ES-I3 (cell line): Measurements from ENCODE around the gene WDFY3.

Experiments used
- H3K36me3 ChIP-seq: 2 replicates; pipeline ENCODE4 v1.6.1; 2013; ENCODE audit warnings: mild to moderate bottlenecking, low read length, control low read depth, moderate library complexity; ENCODE audit not compliant: insufficient read depth
- H3K4me1 ChIP-seq: 2 replicates; pipeline ENCODE4 v1.6.1; 2013; ENCODE audit warnings: mild to moderate bottlenecking, control low read depth, low read length; ENCODE audit not compliant: insufficient read depth
- H3K9ac ChIP-seq: 2 replicates; pipeline ENCODE4 v1.6.1; 2013; ENCODE audit warnings: low read depth, mild to moderate bottlenecking, low read length, moderate library complexity
- H3K9me3 ChIP-seq: 2 replicates; pipeline ENCODE4 v1.6.1; 2013; ENCODE audit warnings: mild to moderate bottlenecking, low read length, moderate library complexity; ENCODE audit not compliant: control insufficient read depth, insufficient read depth

Gene WDFY3

GRCh38 chr4:84931961-84932360 lies 34.5 kb downstream of the WDFY3 start:
- H3K4me1 ChIP-seq: no peaks in the 10 kb centered on the region
- no peak overlapping the region for H3K9ac ChIP-seq
- no peaks in the 10 kb centered on the region; the same call in 1 of the 2 replicates for H3K9me3 ChIP-seq
- peaks cover 3% of the 10 kb centered on the region; the same call in 1 of the 2 replicates for H3K36me3 ChIP-seq

- H3K36me3 ChIP-seq: peaks cover 3% of the 10 kb centered on the region; the same call in 1 of the 2 replicates
- H3K9ac ChIP-seq: no peak overlapping the region
- H3K9me3 ChIP-seq: no peaks in the 10 kb centered on the region; the same call in 1 of the 2 replicates
- H3K4me1 ChIP-seq: no peaks in the 10 kb centered on the region
Measured at GRCh38 chr4:84931274-84931673, 35.2 kb downstream of the WDFY3 start.

DNA sequence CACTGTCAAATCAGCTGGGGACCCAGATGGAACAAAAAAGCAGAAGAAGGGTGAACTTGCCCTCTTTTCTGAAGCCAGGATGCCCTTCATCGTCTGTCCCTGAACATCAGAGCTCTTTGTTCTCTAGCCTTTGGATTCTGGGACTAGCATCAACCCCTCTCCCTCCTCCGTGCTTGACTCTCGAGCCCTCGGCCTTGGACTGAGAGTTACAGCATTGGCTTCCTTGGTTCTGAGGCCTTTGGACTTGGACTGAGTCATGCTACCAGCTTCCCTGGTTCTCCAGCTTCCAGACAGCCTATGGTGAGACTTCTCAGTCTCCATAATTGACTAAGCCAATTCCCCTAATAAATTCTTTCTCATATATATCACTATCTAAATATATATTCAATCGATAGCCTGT lies 38.4 kb downstream of the WDFY3 start:
- Histone ChIP-seq H3K9ac (no peak overlapping the region), H3K9me3 (no peaks in the 10 kb centered on the region; the same call in 1 of the 2 replicates), H3K4me1 (peaks cover under 1% of the 10 kb centered on the region; the same call in 1 of the 2 replicates), H3K36me3 (peaks cover 3% of the 10 kb centered on the region; the same call in 1 of the 2 replicates)

GRCh38 chr4:84927428-84927827 lies 39.1 kb downstream of the WDFY3 start:
- H3K4me1 ChIP-seq: peaks cover 4% of the 10 kb centered on the region; the same call in 1 of the 2 replicates
- no peaks in the 10 kb centered on the region; the same call in 1 of the 2 replicates for H3K9me3 ChIP-seq
- H3K9ac ChIP-seq: no peak overlapping the region
- H3K36me3 ChIP-seq: peaks cover 3% of the 10 kb centered on the region; the same call in 1 of the 2 replicates

GRCh38 chr4:84925558-84925957 lies 40.9 kb downstream of the WDFY3 start:
- H3K4me1 ChIP-seq: peaks cover 4% of the 10 kb centered on the region; the same call in 1 of the 2 replicates
- H3K9me3 ChIP-seq: no peaks in the 10 kb centered on the region; the same call in 1 of the 2 replicates
- H3K36me3 ChIP-seq: peaks cover 3% of the 10 kb centered on the region; the same call in 1 of the 2 replicates
- no peak overlapping the region for H3K9ac ChIP-seq

GRCh38 chr4:84924434-84924833 lies 42.1 kb downstream of the WDFY3 start:
- H3K9me3 ChIP-seq: no peaks in the 10 kb centered on the region; the same call in 1 of the 2 replicates
- H3K36me3 ChIP-seq: peaks cover 3% of the 10 kb centered on the region; the same call in 1 of the 2 replicates
- H3K9ac ChIP-seq: no peak overlapping the region
- H3K4me1 ChIP-seq: peaks cover 4% of the 10 kb centered on the region; the same call in 1 of the 2 replicates

DNA sequence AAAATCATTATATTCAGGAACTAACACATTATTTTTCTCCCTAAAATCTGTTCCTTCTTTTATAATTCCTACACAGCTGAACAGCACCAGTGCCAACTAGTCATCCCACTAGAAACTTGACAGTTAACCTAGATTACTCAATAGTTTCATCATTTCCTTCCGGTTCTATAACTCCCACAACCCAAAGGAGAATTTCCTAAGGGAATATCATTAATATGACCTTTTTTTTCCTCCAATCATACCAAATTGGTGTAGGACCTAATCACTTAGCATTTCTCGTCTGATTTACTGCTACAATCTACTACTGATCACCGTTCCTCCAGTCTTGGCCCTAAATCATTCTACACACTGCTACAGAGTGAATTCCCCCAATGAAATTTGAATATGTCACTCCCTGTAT lies 45.9 kb downstream of the WDFY3 start:
- peaks cover 21% of the 10 kb centered on the region for H3K4me1 ChIP-seq
- H3K36me3 ChIP-seq: no peaks in the 10 kb centered on the region
- H3K9ac ChIP-seq: no peak overlapping the region
- peaks cover 2% of the 10 kb centered on the region; the same call in 1 of the 2 replicates for H3K9me3 ChIP-seq

DNA sequence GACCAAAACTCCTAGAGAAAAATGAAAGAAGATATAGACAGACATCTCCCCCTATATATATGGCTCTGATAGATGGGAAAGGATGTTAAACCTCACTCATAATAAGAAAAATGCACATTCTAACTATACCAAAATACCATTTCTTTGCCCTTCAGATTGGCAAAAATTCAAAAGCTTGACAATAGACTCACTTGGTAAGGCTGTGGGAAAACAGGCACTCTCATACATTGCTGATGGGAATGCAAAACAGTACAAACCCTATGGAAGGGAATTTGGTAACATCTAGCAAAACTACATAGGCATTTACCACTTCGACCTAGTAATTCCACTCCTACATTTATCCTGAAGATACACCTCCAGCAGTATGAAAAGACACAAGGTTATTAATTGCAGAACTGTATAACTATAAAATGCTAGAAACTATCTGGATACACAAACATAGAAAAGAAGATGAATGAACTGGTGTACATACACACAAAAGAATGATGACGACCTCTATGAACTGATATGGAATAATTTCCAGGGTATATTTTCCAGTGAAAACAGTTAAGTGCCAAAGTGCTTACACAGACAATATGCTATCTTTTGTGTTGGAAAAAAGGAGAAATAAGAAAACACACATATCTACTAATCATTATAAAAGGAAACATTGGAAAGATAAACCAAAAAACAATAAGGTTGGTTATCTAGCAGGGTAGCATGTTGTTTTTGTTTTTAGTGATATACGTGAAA lies 48.5 kb downstream of the WDFY3 start:
- Histone ChIP-seq H3K36me3 (no peaks in the 10 kb centered on the region), H3K9me3 (peaks cover 2% of the 10 kb centered on the region; the same call in 1 of the 2 replicates), H3K4me1 (peaks cover 23% of the 10 kb centered on the region)

GRCh38 chr4:84917086-84917821 lies 49.2 kb downstream of the WDFY3 start:
- Histone ChIP-seq H3K9me3 (peaks cover 2% of the 10 kb centered on the region; the same call in 1 of the 2 replicates), H3K4me1 (peaks cover 20% of the 10 kb centered on the region), H3K36me3 (no peaks in the 10 kb centered on the region), H3K9ac (no peak overlapping the region)

More for the DNA sequence above, 48.5 kb downstream of the WDFY3 start:
- H3K9ac ChIP-seq: no peak overlapping the region

GRCh38 chr4:84916227-84916626 lies 50.3 kb downstream of the WDFY3 start:
- Histone ChIP-seq H3K36me3 (no peaks in the 10 kb centered on the region), H3K4me1 (peaks cover 20% of the 10 kb centered on the region), H3K9ac (no peak overlapping the region), H3K9me3 (peaks cover 2% of the 10 kb centered on the region; the same call in 1 of the 2 replicates)

- H3K36me3 ChIP-seq: no peaks in the 10 kb centered on the region
- peaks cover 2% of the 10 kb centered on the region; the same call in 1 of the 2 replicates for H3K9me3 ChIP-seq
- H3K4me1 ChIP-seq: peaks cover 20% of the 10 kb centered on the region
- no peak overlapping the region for H3K9ac ChIP-seq
Measured at GRCh38 chr4:84915396-84915780, 51.1 kb downstream of the WDFY3 start.

DNA sequence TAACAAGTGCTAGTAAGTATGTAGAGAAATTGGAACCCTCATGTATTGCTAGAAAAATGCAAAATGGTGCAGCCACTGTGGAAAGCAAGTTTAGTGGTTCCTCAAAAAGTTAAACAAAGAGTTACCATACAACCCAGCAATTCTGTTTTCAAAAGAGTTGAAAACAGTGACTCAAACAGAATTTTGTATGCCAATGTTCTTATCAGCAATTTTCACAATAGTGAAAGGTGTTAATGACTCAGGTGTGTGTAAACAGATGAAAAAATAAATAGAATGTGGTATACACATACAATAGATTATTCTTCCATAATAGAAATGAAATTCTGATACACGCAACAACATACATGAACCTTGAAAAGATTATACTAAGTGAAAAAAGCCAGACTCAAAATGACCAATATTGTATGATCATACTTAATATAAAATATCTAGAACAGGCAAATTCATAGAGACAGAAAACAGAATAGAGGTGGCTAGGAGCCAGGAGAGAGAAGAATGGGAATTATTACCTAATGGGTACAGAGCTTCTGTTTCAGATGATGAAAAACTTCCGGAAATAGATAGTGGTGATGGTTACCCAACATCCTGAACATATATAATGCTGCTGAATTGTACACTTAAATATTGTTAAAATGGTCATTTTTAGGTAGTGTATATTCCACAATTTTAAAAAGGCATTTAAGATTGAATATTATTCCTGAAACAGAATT lies 51.6 kb downstream of the WDFY3 start:
- H3K9me3 ChIP-seq: peaks cover 2% of the 10 kb centered on the region; the same call in 1 of the 2 replicates
- H3K9ac ChIP-seq: no peak overlapping the region
- no peaks in the 10 kb centered on the region for H3K36me3 ChIP-seq
- H3K4me1 ChIP-seq: peaks cover 20% of the 10 kb centered on the region

- H3K36me3 ChIP-seq: no peaks in the 10 kb centered on the region
- peaks cover 20% of the 10 kb centered on the region for H3K4me1 ChIP-seq
- H3K9me3 ChIP-seq: no peaks in the 10 kb centered on the region
- H3K9ac ChIP-seq: no peak overlapping the region
Measured at GRCh38 chr4:84913176-84913575, 53.3 kb downstream of the WDFY3 start.

GRCh38 chr4:84912741-84913140 lies 53.7 kb downstream of the WDFY3 start:
- no peaks in the 10 kb centered on the region for H3K36me3 ChIP-seq
- no peak overlapping the region for H3K9ac ChIP-seq
- H3K4me1 ChIP-seq: peaks cover 20% of the 10 kb centered on the region
- H3K9me3 ChIP-seq: no peaks in the 10 kb centered on the region
